ENCODE measurements around the gene ABHD2. TPM values are rescaled to one million over a fixed set of nuclear protein-coding genes. Genes with fewer than 3 reads are reported as not detected.

ABHD2 gene
- total RNA-seq, 4 donors from 2014 or later = 27.4 to 117 (median 54.2) TPM

DNA sequence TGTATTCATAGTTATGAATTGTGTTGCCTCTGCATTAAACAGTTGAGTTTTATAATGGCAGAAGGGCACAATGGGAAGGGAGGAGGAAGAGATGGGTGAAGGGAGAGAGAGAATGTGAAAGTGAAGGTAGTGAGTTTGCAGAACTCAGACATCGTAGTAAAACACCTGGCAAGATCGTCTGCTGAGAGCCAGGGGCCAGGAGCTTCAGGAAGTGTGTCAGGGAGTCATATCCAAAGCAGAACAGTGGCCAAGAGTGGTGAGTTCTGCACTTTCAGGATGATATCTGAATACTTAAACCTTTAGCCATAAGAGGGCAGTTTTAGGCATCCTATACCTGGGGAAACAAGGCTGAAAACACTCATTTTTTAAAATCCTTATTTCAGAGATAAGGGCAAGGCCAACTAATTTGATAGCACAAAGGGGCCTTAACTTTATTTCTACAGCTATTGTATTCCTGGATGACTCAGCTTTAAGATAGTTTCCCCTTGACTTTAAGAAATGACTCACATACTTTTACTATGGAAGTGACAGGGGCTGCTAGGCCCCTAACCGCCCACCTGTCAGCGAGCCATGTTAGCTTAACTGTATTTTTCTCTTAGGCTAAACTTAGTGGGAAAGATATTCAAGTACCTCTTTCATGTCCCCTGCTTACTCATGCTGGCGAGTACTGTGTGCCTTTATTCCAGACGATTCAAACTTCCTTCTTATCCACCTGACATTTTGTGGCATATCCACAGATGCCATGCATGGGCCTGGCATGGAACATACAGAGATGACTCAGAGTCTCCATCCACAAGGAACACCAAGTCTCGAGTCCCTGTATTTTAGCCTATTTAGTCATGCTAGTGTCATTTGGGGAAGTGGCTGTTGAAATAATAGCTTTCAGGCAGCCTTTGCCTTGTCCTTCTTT lies 79.3 kb downstream of the ABHD2 start:
- Histone ChIP-seq H3K36me3 (no peaks in the 10 kb centered on the region), H3K27ac (peak overlapping the region; percentile 31 to 58), H3K4me1 (no peaks in the 10 kb centered on the region), H3K27me3 (no peaks in the 10 kb centered on the region), H3K4me3 (no peak overlapping the region), H3K9me3 (no peaks in the 10 kb centered on the region)
- no peak for DNase-seq
- TF ChIP-seq POLR2A (IDR thresholded peaks at IDR 0.05) (no peak), CTCF (IDR thresholded peaks at IDR 0.05) (no peak)
- intact Hi-C loops (cut with DNase I; ENCODE audit: low total_unique reads) = no loop called here

DNA sequence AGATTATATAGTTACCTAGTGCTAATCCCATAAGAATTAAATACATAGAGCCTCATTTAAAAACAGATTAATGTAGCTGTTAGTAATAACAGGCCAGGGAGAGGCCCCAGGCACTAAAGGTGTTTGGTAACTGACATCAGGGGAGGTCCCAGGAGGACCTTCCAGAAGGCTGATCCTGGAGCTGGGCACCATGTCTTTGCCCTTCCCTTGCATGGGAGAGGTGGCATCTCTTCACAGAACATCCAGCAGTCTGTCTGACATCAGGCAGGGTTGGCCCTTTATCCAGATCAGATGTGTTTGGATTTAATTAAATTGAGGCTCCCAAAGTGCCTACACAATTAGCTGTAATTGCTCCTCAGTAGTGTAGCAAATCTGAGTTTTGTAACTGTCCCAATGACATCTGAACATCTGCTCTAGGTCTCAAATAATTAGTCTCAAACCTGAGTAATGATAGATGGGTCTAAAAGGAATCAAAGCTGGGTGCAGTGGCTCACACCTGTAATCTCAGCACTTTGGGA lies 80.1 kb downstream of the ABHD2 start:
- Histone ChIP-seq H3K27ac (peak overlapping the region; percentile 31 to 58), H3K36me3 (no peaks in the 10 kb centered on the region), H3K4me3 (no peak overlapping the region), H3K9me3 (no peaks in the 10 kb centered on the region), H3K27me3 (no peaks in the 10 kb centered on the region), H3K4me1 (no peaks in the 10 kb centered on the region)
- TF ChIP-seq POLR2A (IDR thresholded peaks at IDR 0.05) (no peak), CTCF (IDR thresholded peaks at IDR 0.05) (no peak)
- intact Hi-C loops (cut with DNase I; ENCODE audit: low total_unique reads) = no loop called here
- no peak for DNase-seq

GRCh38 chr15:89170364-89170763 lies 82.1 kb downstream of the ABHD2 start:
- DNase-seq = no peak
- H3K4me1 ChIP-seq = no peaks in the 10 kb centered on the region
- no peaks in the 10 kb centered on the region for H3K9me3 ChIP-seq
- H3K36me3 ChIP-seq = no peaks in the 10 kb centered on the region
- no peak overlapping the region for H3K27ac ChIP-seq
- intact Hi-C loops (cut with DNase I; ENCODE audit: low total_unique reads) = loop anchor here (10.0 kb wide), 1 partner anchor 266 kb away; no protein-coding TSS in a partner anchor
- TF ChIP-seq POLR2A (IDR thresholded peaks at IDR 0.05) = no peak
- no peak for TF ChIP-seq CTCF (IDR thresholded peaks at IDR 0.05)
- no peak overlapping the region for H3K4me3 ChIP-seq
- H3K27me3 ChIP-seq = no peaks in the 10 kb centered on the region

- TF ChIP-seq POLR2A (IDR thresholded peaks at IDR 0.05) = no peak
- peak; percentile 44 to 54 (median 52) for TF ChIP-seq CTCF (IDR thresholded peaks at IDR 0.05)
- Histone ChIP-seq H3K27me3 (no peaks in the 10 kb centered on the region), H3K4me1 (no peaks in the 10 kb centered on the region), H3K9me3 (no peaks in the 10 kb centered on the region), H3K27ac (no peak overlapping the region), H3K4me3 (no peak overlapping the region), H3K36me3 (no peaks in the 10 kb centered on the region)
- intact Hi-C loops (cut with DNase I; ENCODE audit: low total_unique reads) = loop anchor here (10.0 kb wide), 1 partner anchor 267 kb away; no protein-coding TSS in a partner anchor
- peak in 1 of 2 donors; percentile 37 for DNase-seq
Observed at GRCh38 chr15:89171136-89172072, 83.1 kb downstream of the ABHD2 start.
